GM20431 (cell line): ENCODE measurements around the gene TAL1.

Source experiments
- in situ Hi-C: fragments of 300-500 bp; cut with MseI, MboI; formaldehyde crosslinking; loops from one replicate; pipeline ENCODE4 v1.15.0; 2020; ENCODE audit warnings: low sequenced_read_pairs; ENCODE audit not compliant: unreplicated experiment

The TAL1 gene

DNA sequence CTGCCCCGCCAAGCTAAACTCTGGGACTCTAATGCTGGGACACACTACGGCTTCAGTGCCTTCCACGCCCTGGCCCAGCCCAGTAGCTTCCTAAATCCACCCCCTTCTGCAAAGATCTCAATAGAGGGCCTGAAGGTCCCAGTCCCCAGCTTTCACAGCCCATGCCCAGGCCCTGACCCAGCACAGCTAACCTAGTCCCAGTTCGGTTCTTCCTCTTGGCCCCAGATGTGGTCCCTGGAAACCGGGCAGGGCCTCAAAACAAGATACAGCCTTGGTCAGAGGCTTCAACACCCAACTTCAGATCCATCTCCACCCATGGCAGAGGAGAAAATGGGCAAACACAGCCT lies 41.5 kb downstream of the TAL1 start:
- in situ Hi-C loops = loop anchor here (25.0 kb wide), 1 partner anchor 522 kb away; no protein-coding TSS in a partner anchor

DNA sequence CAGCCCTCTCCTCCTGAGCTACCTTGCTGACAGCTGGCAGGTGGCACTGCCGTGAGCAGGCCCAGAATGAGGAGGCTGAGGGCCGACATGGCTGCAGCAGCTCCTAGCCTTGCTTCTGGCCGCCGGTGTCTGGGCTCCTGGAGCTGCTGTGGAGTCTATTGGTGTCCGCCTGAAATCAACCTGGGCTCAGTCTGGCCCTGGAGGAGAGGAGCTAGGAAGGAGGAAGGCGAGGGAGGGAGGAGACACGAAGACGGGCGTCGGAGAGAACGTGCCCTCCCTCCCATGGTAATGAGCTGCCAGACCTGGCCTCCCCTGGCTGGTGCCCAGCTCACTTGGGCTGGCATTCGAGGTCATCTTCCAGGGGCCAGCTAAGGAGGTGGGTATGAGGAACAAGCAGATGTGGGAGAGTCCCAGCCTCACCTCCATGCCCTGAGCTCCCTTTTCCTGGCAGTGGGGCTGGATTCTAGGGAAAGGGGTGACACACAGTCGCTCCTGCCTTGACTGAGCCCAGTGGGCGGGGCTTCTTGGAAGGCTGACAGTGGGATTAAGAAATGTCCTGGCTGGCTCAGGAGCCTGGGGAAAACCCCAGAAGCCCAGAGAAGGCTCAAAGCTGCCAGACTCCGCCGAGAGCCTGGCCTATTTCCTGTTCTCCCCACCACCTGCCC lies 42.0 kb downstream of the TAL1 start, which contains the start of gene PDZK1IP1:
Gene PDZK1IP1 (minus strand): TSS at position 193 of the 665 bp plus-strand sequence. CDS start 104 bp downstream, at position 89.
- in situ Hi-C loops = loop anchor here (25.0 kb wide), 1 partner anchor 522 kb away; no protein-coding TSS in a partner anchor

DNA sequence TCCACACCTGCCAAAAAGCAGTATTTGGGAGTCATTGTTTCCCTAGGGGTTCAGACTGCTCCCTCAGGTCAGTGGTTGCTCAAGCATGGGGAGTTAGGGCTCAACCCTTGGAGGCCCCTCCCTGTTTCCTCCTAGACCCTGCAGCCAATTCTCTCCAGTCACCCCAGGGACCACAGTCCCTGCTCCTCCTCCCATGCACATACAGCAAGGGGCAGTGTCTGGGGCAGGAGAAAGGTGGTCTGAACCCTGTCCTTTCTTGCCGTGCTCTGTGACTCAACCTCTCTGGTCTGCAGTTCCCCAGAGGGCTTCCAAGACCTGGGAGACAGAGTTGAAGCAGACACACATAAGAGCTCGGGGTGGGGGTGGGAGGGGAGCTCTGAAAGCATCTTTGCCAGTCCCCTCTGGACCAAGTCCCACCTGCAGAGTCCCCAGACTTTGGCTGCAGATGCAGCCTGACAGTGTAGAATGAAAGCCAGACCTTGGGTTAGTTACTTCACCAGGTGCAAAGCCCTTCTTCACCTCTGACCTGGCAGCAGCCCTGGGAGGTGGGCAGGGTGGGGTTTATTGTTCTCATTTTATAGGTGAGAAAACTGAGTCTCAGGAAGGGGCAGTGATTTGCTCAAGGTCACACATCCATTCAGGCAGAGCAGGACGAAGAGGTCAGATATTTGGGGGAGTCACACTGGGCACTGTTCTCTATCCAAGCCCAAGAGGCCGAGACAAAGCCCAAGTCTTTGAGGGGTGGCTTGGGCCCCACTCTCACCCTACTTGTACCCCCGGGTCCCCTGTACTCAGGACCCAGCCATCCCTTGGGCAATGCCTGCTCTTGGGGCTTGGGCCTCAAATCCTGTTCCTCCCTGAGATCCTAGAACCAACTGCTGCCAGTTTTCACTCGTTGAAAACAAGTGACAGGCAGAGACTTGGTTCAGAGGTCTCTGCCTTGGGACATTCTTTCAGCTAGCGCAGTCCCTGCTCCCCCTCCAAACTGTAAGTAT lies 42.9 kb downstream of the TAL1 start:
- in situ Hi-C loops = loop anchor here (25.0 kb wide), 1 partner anchor 523 kb away; no protein-coding TSS in a partner anchor

DNA sequence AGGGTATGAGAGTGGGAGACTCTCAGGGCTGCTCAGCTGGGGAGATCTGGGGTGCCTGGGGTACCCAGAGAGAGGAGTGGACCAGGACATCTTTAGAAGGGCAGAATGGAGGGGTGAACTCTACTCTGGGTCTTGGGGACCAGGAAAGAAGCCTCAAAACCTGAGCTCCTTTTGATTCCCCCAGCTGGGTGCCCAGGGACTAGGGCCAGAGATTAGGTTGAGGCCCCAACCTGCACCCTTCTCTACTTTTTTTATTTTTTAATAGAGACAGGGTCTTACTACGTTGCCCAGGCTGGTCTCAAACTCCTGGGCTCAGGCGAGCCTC lies 44.1 kb downstream of the TAL1 start:
- in situ Hi-C loops = loop anchor here (25.0 kb wide), 1 partner anchor 524 kb away; no protein-coding TSS in a partner anchor

DNA sequence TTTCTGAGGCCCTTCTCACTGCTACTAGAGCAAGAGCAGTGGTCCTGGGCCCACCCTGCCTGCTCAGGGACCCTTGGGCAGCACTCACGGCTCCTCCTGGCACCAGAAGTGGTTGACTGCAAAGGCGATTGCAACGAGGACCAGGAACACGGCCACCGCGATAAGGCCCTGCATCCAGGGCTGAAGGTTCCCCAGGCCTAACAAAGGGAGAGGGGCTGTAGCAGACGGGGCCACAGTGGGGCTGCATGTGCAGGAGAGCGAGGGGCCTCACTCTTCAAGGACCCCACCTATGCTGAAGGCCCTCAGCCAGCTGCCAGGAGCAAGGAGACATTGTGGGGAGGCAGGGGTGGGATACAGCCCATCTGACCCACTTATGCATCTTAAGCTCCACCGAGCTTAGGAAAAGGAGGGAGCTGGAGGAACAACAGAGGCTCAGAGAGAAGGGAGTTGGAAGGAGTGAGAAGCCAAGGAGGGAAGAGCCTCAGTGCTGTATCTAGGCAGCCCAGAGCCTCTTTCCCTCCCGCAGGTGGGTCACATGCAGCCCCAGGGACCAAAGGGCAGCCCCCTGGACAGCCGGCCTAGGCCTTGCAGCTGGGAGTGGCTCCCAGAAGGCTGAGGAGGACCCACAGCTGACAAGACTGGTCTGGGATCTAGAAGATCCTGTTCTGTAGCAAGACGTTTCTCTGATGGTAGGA lies 44.6 kb downstream of the TAL1 start:
- in situ Hi-C loops = loop anchor here (25.0 kb wide), 1 partner anchor 525 kb away; no protein-coding TSS in a partner anchor

DNA sequence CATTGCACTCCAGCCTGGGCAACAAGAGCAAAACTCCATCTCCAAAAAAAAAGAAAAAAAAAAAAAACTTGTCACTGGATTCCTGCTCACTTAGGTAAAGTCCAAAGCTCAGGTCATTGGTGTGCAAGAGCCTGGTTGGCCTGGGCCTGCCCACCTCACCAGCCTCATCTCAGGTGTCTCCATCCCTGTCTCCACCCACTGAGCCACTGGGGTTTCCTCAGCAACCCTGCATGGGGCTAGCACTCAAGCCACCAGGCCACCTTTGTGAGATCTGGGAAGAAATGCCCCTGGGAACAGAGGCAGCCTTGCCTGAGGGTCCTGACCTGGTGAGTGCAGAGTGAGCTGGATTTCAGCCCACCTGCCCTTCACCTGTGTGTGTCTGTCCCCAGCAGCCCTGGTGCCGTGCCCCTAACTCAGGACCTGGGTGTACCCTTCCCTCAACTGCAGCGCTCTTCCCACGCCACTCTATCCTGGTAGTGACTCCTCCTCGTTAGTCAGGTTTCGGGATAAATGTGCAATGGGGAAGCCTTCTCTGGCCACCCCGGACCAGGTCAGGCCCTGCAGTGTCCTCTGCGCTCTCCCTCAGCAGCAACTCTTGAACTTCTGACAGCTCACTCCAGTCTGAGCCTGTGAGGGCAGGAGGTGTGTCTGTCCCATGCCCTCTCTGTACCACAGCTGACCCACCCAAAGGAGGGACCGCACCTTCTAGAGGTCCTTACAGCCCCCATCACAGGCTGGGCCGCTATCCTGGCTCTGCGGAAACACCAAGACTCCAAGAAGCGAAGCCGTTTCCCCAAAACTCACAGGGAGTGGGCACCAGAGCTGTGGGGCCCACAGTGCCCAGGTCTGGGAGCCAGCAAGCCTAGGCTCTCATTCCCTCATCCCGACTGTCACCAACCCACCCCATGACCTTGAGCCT lies 45.5 kb downstream of the TAL1 start:
- in situ Hi-C loops = loop anchor here (25.0 kb wide), 1 partner anchor 526 kb away; no protein-coding TSS in a partner anchor

DNA sequence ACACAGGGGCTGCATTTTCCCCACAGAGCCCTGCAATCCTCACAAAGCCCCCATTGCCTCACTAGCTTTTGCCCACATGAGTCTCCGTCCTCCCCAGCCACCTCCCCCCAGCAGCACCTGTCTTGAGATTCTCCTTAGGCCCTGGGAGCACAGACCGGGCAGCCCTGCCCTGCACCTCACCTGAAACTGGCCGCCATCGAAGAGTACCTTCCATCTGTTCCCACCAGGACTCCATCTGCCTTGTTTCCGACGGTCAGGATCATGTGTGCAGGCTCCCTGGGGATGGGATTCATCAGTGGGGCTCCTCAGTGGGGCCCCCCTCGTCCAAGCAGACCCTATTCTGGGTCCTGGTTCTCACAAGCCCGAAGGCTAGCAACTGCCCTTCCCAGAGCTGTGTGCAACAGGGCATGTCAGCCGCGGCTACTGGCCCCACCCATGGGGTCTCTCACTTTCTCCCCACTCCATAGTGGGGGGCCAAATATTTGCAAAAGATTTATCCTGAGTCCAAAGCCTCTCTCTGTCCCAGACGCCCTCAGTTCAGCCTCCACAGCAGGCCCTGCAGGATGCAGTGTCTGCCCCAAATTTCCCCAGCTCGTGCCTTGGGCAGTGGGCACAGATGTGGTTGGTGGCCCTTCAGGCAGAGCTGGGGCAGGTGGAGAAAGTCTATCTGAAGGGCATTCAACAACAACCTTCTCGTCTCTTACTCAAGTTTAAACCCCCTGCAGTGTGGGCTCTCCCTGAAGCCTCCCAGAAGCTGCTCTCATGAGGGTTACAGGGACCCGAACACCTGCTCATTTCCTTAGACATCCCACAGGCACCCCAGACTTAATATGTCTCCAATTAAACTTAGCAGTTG lies 47.0 kb downstream of the TAL1 start:
- in situ Hi-C loops = loop anchor here (25.0 kb wide), 1 partner anchor 527 kb away; no protein-coding TSS in a partner anchor

DNA sequence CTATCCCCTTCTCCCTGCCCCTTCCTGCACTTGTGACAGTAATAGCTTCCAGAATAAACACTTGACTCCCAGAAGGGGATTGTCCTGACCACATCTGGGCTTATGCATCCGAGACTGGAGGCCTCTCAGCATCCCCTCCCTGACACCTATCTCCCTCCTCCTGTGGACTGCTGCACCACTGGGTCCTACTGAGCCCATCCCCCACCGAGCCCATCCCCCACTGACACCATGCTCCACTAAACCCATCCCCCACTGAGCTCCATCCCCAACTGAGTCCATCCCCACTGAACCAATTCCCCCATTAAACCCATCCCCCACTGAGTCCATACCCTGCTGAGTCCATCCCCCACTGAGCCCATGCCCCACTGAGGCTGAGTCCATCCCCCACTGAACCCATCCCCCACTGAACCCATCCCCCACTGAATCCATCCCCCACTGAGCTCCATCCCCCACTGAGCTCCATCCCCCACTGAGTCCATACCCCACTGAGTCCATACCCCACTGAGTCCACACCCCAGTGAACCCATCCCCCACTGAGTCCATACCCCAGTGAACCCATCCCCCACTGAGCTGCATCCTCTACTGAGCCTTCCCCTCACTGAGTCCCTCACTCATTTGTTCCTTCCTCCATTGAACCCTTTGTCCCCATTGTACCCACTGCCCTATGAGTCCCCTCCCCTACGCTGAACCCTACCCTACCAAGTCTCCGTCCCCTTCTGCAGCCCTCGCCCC lies 47.8 kb downstream of the TAL1 start:
- in situ Hi-C loops = loop anchor here (25.0 kb wide), 1 partner anchor 528 kb away; no protein-coding TSS in a partner anchor

DNA sequence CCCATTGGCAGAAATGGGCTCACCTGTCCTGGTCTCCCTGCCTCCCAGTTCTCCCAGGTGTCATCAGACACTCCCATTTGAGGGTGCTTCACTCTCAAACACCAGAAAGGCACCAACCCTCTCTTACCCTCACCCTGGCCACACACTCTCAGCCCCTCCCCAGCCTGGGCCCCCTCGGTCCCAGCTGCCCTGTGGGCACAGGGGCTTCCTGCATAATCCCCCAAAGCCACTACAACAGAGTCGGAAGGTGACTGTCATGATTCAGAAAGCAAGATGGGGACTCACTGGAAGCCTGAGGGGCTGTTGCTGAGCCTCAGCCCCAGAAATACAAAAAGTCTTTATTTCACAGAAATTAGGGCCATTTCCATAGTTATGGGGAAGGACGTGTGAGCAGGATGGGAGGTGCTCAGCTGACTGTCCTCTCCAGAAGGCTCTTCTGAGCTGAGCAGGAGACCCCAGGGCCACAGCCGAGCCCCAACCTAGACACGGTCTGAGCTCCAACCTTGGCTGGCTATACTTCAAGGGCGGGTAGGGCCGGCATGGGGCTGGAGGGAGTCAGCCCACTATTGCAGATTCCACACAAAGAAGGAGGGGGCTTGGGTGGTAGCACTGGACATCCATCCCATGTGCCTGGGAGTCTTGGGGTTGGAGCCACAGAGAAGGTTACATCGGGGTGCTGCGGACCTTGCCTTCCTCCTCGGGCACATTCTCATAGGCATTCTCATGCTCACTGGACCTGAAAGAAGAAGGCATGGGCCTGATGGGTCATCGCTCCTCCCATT lies 48.5 kb downstream of the TAL1 start:
- in situ Hi-C loops = loop anchor here (25.0 kb wide), 1 partner anchor 529 kb away; no protein-coding TSS in a partner anchor

DNA sequence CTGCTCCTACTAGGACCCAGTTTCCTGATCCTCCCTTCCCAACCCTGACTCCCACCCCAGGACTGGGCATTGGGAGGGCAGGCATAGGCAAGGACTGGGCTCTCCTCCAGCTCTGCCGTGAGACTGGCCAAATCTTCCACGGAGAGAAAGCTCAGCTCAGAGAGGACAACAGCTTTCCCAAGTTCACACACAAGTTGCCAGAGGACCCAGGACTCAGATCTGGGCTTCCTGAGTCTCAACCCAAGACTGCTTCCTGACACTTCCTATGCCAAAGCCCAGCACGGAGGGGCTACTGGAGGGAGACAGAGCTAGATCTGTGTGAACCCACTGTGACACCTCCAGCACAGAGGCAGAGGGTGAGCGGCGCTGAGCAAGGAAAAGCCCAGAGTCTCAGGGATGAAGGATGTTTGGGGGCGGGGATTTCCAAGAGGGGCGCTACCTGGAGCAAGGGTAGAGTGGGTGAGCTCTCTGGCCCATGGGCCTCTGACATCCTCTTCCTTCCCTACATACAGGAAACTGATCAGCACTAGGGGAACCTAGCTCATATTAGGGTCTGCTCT lies 49.3 kb downstream of the TAL1 start:
- in situ Hi-C loops = loop anchor here (25.0 kb wide), 1 partner anchor 530 kb away; no protein-coding TSS in a partner anchor

DNA sequence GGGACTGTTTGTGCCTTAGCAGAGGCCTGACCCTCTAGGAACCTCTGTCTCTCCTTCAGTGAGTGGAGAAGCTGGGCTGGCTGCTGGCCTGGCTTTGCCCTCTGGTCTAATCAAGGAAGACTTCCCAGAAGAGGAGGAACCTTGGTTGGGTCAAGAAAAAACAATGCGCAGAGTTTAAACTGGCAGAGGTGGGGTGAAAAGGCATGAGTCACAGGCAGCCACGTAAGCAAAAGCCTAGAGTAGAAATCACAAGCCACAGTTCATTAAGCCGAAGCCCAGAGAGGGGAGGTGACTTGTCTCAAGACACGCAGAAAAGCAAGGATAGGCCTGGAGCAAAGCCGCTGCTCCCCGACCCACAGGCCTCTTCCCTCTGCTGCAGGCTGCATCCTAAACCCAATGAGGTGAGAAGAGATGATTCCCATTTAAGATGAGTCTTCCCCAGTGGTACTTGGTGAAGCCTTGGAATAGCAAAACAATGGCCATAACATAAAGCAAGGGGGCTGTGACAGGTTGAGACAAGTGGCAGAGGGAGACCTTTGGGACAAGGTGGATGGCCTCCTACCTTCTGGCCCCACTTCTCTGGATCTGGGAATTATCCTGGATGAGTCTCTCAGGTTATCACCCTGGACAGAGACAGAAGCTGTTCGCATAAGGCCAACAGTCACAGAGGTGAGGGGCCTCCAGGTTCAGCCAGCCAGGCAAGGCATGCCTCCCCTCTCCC lies 49.9 kb downstream of the TAL1 start:
- in situ Hi-C loops = loop anchor here (25.0 kb wide), 1 partner anchor 530 kb away; no protein-coding TSS in a partner anchor

DNA sequence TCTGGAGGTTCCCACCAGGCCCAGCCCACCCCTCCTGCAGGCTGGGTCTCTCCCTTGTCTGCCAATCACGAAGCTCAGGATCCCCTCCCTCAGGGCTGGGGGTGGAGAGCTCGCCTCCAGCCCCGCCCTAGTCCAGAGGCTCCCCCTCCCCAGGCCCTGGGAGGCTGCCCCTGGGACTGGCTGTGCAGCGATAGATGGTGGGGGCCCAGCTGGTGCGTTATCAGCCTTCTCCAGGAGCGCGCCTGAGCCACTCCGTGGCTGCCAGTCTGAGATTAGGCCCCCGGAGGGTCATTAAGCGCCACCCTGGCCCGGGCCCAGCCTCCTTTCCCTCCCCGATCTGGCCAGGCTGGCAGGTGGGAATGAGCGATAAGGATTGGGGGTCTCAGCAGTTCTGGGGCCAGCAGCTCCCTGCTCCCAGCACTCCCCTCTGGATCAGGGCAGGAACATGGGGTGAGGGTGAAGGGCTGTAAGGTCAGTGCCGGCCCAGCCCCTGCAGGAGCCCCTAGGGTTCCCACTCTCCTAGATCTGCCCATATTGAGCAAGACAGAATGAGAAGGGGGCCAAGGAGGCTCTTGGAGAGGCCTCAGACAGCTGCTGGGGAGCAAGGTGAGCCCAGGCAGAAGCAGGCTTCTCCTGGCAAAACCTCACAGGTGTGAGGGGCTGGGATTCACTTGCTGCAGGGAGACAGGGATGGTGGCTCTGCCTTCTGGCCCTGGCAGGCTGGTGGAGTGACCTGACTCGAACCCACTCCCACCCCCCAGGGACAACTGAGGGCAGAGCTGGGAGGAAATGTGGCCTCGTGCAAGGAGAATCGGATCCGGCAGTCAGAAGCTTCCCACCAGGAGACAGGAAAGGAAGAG lies 50.7 kb downstream of the TAL1 start:
- in situ Hi-C loops = loop anchor here (25.0 kb wide), 1 partner anchor 531 kb away; no protein-coding TSS in a partner anchor

DNA sequence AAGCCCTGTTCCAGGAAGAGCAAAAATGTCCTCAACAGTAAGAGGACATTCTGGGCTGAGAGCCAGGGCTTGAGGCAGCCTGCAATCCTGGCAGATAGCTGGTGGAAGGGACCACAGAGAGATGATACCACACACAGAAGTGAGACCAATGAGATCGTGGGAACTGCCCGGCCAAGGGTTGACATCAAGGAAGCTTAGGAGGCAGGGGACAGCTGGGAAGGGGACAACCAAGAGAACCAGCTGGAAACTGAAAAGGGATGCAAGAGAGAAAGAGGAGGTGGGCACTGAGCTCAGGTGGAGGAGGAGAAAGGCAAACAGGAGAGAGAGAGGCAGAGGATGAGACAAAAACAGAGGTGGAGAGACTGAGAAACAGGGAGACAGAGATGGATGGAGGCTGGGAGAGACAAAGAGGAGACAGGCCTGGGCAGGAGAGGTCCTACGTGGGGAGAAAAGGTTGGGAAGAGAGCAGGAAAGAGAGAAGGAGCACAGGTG lies 51.4 kb downstream of the TAL1 start:
- in situ Hi-C loops = loop anchor here (25.0 kb wide), 1 partner anchor 532 kb away; no protein-coding TSS in a partner anchor

DNA sequence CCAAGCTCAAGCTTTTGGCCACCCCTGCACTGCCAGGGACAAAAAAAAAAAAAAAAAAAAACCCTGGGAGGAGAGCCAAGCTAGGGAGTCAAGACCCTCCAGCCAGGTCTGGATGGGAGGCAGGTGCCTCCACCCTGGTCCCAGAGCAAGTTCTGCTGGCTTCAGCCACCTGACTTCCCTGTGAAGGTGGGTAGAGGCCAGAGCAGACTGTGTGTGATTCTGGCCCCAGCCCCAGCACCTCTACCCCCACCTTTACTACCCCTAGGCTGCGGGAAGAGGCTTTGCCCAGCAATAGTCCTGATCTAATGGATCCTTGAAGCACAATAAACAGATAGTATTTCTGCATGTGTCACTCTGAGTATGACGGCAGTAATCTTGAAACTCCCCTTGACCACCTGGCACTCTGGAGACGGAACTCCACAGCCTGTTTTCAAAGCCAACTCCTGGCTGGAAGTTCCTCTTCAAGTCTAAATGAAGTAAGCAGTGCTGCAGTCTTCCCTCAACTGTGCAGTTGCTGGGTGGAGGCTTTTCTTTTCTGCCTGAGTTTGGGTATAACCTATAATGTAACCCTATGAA lies 51.9 kb downstream of the TAL1 start:
- in situ Hi-C loops = loop anchor here (25.0 kb wide), 1 partner anchor 532 kb away; no protein-coding TSS in a partner anchor
